NCI-H1930 (cell line): Measurements from ENCODE around the gene PSMD14.

Experiments
- DNase-seq, 2 experiments: peaks; one replicate each; lab custom pipeline; 2025; lab: John Stamatoyannopoulos, UW

PSMD14 gene

DNA sequence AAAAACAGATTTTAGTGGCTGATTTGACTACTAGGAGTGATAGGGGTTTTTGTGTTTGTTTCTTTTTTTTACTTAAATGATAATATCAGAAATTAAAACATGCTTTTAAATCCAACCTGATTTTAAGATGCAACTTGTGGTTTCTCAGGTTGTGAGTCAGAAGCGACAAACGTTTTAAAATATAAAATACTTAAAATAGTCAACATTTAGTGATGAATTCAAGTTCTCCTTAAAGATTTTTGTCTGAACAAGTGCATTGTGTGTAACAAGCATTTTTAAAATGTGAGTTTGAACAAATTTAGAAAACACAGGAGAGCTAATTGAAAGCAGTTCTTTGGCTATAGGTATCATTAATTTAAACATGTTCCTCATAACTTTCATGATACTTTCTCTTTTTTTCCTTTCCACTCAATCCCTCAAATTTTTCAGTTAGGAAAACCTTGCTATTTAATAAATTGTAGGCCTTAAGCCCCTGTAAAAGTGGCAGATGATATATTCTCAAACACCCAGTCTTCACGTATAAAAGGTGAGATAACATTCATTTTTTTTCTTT is 111.5 kb downstream of the PSMD14 start:
- no peak for DNase-seq

DNA sequence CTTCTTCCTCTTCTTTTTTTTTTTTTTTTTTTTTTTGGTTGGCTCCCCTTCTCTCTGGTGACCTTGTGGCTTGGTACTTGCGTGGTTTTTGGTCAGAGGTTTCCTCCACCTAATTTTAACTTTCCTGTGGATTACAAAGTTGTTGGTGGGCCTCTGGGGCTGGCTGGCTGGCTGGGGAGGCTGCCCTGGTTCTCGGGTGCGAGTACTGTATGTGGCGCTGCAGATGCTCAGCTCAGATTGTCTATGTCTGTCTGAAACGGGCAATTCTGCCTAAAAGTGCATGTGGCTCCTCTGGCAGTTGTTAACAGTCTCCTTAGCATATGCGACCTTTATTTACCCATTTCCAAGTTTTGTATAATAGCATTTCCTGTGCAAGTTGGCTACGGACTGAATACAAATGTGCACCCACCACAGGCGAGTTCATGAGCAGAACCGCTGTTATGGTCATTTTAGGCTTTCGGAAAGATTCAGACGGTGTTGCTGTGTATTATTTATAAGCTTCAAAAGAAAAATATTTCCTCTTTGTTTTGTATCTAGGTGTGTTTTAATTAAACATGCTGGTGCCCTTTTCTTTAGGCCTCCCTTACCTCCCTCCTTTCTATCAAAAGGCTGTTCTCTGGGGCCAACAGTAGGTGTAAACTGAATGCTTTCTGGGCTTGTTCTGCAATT is 112.3 kb downstream of the PSMD14 start:
- no peak for DNase-seq

DNA sequence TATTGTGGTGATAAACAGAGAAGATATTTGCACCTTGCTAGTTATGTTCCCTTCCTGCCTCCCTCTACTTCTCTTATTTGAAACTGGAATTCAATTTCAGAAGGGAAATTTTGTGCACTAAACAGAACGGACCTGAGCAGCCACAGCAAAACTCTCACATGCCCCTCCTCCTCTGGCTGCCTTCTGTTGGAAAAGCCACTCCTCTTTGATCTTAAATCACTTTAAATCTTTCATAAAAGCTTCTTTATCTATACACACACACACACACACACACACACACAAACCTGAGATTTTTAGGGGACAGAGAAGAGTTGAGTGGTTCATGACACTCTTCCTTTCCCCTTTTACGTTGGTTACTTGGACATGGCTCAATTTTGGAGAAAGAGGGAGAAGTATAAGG is 113.5 kb downstream of the PSMD14 start:
- DNase-seq = no peak

DNA sequence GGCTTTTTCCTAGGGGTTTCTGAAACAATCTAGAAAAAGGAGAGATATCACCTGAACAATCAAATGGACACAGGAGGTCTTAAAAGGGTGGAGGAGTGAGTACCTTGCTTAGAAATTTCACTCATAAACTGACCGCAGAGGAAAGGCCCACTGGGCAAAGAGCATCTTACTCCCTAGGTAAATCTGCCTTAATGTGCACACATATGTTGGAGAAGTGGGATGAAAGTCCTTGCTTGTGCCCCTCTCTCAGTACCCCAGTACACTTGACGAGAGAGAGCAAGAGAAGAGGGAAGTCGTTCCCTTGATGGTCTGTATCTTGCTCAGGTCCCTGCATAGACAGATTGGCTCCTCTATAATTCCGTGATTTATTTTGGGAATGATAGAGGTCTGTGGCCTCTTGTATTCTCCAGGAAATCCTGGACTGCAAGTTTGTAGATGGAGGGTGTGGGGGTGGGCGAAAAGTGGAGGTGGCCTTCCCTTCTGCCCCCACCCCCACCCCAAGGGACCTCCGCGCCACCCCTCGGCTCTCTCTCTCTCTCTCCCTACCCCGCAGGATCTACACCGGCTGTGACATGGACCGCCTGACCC is 114.7 kb downstream of the PSMD14 start:
- DNase-seq = no peak

DNA sequence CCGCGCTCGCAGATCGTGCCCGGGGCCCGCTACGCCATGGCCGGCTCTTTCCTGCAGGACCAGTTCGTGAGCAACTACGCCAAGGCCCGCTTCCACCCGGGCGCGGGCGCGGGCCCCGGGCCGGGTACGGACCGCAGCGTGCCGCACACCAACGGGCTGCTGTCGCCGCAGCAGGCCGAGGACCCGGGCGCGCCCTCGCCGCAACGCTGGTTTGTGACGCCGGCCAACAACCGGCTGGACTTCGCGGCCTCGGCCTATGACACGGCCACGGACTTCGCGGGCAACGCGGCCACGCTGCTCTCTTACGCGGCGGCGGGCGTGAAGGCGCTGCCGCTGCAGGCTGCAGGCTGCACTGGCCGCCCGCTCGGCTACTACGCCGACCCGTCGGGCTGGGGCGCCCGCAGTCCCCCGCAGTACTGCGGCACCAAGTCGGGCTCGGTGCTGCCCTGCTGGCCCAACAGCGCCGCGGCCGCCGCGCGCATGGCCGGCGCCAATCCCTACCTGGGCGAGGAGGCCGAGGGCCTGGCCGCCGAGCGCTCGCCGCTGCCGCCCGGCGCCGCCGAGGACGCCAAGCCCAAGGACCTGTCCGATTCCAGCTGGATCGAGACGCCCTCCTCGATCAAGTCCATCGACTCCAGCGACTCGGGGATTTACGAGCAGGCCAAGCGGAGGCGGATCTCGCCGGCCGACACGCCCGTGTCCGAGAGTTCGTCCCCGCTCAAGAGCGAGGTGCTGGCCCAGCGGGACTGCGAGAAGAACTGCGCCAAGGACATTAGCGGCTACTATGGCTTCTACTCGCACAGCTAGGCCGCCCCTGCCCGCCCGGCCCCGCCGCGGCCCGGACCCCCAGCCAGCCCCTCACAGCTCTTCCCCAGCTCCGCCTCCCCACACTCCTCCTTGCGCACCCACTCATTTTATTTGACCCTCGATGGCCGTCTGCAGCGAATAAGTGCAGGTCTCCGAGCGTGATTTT is 115.5 kb downstream of the PSMD14 start:
- no peak for DNase-seq

DNA sequence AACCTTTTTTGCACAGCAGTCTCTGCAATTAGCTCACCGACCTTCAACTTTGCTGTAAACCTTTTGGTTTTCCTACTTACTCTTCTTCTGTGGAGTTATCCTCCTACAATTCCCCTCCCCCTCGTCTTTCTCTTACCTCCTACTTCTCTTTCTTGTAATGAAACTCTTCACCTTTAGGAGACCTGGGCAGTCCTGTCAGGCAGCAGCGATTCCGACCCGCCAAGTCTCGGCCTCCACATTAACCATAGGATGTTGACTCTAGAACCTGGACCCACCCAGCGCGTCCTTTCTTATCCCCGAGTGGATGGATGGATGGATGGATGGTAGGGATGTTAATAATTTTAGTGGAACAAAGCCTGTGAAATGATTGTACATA is 116.2 kb downstream of the PSMD14 start:
- DNase-seq = no peak

DNA sequence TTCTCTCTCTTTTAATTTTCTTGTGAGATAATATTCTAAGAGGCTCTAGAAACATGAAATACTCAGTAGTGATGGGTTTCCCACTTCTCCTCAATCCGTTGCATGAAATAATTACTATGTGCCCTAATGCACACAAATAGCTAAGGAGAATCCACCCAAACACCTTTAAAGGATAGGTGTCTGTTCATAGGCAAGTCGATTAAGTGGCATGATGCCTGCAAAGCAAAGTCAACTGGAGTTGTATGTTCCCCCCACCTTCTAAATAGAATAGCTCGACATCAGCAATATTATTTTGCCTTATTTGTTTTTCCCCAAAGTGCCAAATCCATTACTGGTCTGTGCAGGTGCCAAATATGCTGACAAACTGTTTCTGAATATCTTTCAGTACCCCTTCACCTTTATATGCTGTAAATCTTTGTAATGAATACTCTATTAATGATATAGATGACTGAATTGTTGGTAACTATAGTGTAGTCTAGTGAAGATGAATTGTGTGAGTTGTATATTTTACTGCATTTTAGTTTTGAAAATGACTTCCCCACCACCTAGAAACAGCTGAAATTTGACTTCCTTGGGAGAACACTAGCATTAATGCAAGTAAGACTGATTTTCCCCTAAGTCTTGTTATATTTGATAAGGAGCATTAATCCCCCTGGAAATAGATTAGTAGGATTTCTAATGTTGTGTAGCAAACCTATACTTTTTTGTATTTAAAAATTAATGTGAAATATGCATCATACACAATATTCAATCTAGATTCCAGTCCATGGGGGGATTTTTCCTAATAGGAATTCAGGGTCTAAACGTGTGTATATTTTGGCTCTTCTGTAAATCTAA is 116.9 kb downstream of the PSMD14 start:
- no peak for DNase-seq

DNA sequence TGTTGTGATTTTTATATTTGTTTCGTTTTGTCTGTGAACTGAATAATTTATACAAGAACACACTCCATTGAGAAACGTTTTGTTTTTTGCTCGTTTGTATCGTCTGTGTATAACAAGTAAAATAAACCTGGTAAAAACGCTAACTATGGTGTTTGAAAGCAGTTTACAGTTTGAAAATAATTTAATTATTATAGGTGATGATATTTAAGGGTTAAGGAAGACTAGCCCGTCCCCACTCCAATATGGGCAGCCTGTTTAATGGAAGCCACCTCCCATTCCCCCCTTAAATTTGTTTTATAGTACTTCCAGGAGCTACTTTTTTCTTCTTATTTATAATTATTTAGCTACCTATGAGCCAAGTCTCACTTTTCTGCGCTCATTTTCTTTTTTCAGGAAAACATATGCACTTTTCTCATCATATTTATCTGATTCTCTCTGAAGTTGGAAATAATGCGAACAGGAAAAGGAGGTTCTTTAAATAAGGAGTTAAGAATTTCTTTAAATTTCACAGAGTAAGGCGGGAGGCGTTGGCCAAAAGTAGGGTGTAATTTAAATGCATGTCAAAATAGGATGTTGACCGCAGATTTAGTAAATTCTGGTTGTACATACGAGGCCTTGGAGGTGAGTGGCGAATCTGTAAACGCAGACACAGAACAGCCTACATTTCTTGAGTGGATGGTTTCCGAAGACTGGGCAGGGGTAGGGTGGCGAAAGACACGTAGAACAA is 117.7 kb downstream of the PSMD14 start:
- no peak for DNase-seq

DNA sequence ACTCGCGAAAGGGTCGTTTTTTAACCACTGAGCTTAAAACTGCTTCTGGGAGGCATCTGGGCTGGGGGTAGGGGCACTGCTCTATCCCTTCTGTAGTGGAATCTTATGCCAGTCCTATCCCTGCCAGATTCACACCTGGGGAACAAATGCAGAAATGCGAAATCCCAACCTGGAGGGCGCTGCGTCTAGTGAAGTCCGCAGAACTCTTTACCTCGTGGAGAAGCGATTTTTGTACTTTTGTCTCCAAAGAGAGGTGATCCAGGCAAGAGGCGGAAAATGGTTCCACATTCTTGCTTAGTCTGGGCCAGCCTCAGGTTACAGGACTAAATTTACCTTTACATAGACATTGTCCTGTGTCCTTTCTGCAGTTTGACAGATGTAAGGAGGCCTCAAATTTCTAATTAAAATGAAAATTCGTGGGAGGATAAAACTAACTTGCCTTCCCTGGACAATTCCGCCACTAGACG is 118.3 kb downstream of the PSMD14 start:
- DNase-seq = no peak

DNA sequence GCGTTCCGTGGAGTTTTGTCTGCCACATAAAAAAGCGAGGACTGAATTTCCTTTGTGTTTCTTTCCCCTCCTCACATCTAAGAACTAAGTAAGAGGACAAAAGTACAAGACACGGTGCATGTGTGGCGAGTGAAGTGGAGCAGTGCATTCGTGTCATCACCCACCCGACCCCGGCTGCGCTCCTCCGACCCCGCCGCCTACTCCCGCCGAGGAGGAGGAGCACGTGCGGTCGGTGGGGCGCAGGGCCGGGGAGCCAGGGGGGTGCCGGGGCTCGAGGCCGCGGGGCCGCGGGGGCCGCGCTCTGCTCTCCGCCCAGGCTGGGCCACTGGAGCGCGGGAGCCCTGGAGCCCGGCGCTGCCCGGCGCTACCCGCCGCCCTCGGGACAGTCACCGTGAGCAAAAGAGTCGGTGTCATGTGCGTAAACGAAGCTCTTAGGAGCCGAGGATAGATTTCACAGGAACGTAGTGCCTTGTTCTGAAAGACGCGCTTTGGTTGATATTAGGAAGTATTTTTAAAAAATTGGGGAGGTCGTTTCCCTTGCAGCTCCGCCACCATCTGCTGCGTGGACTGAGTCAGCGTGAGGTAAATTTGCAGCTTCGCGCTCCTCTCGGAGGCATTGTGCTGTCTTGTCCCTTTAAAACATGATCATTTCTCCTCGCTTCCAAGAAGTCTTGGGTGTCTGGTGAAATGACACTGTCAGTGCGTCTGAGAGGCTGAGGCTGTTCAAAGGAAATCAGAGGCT is 118.9 kb downstream of the PSMD14 start:
- no peak for DNase-seq

DNA sequence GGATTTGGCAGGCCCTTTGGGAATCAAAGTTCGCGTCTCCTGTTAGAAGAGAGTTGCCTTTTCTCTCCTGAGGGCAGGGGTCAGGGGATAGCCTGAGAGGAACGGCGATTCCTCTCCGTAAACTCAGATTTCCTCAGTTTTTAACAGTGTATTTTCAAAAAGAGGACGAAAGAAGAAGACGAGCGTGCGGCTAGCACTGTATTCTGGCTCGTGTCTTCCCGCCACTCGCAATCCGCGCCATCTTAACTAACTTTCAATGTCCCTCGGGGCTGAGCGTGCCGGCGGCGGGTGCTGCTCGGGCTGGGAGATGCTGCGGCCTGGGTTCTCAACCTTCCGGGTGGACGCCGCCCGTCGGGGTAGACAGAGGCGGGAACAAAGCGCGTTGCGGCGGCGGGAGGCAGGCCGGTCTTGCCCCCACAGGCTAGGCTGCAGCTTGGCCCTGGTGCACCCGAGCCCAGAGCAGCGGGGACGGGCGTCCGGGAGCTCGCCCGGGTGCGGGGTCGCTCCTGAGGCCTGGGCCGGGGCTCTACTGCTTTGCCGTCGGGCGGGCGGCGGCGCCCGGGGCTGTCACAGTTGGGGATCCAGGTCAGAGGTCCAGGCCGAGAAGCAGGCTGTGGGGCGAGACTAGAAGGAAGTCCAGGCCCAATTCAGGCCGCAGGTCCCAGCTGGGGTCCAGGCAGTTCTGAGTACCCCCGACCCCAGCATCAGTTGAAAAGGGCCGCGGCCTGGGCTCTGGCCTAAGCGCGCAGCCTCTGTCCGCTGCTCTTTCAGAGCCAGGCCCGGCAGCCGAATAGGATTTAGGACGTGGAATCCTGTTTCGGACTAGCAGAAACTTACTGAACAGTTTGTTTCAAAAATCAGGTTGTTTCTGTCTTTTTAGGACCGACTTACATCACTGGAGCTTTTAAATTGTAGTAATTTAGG is 119.7 kb downstream of the PSMD14 start:
- DNase-seq = no peak

DNA sequence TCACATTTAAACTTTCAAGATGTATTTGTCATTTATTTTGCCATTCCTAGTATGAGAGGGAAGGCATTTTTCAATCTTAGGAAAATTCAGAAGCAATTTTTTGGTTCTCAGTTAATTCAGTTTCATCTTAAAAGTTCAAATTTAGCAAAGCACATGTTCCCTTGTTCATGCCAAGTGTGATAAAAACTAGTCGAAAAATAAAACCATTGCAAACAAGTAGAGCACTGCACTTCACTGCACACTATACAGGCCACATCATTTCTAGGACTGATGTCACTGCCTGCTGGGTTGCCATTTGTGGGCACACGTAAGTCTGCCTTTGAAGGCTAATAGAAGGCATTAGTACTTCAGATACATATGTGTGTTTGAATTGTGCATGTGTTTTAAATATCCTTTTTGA is 122.2 kb downstream of the PSMD14 start:
- no peak for DNase-seq

DNA sequence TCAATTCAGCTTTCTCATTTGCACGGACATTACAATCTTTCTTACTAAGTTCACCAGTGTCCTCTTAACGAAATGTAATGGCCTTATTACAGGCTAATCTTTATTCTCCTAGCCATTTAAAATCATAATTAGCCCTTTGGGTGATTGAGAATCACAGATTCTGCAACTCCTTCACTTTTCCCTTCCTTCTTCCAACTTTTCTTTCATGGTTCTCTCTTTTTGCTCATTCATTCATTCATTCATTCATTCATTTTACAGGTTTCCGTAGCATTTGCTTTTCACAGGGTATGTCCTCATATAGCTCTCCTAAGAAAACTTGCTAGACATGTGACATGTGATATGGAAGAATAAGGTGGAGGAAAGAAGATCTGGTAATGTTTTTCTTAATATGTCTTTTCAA is 123.9 kb downstream of the PSMD14 start:
- DNase-seq = no peak

DNA sequence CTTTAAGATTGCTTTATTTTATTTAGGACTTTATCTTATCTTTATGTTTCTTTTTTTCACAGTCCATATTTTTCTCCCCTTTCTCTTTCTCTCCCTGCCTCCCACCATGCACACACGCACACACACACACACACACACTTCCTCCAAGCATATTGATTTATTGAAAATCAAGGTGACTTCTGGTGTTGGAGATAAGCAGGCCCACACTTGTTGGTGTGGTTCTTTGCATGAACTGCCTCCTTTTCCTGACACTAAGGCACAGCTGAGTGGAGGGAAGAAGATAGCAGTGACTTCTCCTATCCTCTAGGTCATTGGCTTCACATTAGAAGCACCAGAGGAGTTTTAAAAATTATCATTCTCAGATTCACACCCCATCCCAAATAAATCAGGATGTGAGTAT is 125.9 kb downstream of the PSMD14 start:
- DNase-seq = no peak

DNA sequence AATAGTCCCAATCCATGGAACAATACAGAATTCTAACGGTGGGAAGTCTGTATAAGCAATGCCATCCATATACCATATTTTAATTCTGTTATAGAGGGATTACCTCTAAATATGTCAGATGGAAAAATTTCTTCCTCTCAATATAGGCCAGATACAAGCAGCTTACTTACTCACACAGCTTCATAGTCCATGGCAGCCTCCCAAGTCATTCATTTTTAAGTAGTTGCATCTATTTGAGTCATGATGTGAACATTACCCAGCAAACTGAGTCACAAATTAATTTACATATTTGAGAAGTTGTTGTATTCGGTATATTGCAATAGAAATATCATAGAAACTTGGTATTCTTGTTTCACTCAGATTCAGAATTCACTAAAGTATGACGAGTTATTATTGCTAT is 128.2 kb downstream of the PSMD14 start:
- no peak for DNase-seq

DNA sequence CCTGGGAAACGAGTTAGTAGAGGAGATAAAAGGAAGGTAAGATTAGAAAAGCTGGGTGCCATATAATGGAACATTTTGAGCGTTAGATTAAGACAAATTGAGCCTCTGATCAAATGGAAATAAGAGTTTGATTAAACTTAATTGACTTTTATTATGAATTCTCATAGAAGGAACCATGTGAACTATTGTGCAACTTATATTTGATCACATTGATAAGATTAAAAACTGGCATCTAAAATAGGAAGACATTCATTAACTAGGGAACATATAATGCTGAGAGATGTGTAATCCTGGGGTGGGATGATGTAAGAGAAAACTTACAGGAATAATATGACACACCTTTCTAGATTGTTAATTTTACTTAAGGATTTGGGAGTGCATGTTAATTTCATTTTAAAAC is 130.4 kb downstream of the PSMD14 start:
- no peak for DNase-seq

DNA sequence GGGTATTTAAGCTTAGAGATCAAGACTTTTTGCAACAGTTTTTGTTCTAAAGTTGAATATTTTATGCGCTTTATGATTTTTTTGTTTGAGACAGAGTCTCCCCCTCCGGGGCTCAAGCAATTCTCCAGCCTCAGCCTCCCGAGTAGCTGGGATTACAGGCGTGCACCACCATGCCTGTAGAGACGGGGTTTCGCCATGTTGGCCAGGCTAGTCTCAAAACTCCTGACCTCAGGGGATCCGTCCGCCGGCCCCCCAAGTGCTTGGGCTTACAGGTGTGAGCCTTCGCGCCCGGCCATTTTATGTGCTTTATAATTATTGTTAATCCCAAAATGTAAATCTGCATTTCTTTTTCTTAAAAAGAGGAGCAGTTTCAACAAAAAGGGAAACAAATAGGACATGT is 136.9 kb downstream of the PSMD14 start:
- no peak for DNase-seq

DNA sequence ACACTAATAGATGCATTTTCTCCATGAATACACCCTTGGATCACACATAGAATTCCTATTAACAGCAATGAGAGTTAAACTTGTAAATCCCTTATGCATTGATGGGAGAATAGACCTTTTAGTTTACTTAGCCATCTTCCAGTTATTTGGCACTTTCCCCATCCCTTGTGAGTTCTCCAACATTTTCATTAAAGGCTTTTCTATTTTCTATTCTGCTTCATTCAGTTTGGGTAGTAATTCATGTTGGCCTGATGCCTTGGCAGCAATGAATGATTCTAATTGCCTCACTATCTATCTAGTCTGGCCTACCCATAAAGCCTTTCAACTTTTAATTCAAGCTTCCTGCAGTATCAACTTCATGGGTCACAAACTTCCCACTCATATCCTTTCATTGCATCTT is 140.2 kb downstream of the PSMD14 start:
- no peak for DNase-seq
